Measurements from ENCODE around the gene HIPK2. TPM values are rescaled to one million over a fixed set of nuclear protein-coding genes. Genes with fewer than 3 reads are reported as not detected.
A peak's percentile ranks its signal among the peaks of the same experiment; 100 is the strongest.

HIPK2 gene
- total and polyA plus RNA-seq, 2 donors (not counting 3 experiments of a cell fraction or from before 2014, with no cell fraction given) = 9.0 to 43.8 TPM

DNA sequence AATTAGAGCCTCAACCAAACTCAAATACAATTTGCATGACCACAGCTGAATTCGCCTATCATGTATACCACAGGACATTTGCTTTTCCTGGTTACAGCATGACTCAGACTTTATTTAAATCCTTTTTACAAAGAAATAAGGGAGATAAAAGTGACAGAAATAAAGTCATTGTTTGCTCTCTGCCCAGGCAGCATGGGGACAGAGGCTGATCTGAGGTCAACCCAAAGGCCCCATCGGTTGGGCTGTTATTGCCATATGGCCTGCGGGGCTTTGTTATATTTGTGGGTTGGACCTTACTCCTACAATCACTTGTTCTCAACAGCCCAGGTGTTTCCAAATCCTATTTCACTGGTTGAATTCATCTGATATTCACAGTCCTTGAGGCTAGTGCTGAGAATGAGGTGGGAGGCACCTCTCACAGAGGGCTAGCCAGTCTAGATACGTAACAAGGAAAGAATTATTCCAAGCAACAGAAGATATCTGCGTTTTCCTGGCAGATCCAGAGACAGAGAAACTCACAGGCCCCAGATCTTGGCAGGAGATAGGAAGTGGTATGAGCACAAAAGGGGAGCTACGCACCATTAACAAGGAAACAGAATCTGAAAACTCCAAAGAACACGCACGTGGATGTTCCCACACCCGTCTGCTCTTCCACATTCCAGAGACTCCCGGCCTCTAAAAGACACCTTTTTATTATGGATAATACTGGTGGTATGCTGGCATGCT is 117.3 kb downstream of the HIPK2 start:
- Histone ChIP-seq H3K4me1 (ENCODE audit: control insufficient read depth, extremely low read depth, insufficient read depth, low read length) (peaks cover 9% of the 10 kb centered on the region), H3K4me2 (ENCODE audit: insufficient read depth, low read length) (no peak overlapping the region), H3K27me3 (ENCODE audit: control insufficient read depth in 2 of 2, insufficient read depth in 2 of 2, low read length in 2 of 2) (no peaks in the 10 kb centered on the region), H2AFZ (ENCODE audit: low read depth, low read length) (no peak overlapping the region), H3K9me3 (replicated peaks; ENCODE audit: control insufficient read depth, insufficient read depth, low read length) (no peaks in the 10 kb centered on the region), H4K20me1 (replicated peaks; ENCODE audit: control insufficient read depth, extremely low read depth, insufficient read depth, low read length) (no peaks in the 10 kb centered on the region), H3K4me3 (replicated peaks in 1 of 3; ENCODE audit: insufficient read depth in 1 of 3, low read depth in 1 of 3, low read length in 3 of 3) (no peak overlapping the region), H3K36me3 (ENCODE audit: control insufficient read depth in 2 of 2, extremely low read depth in 1 of 2, insufficient read depth in 2 of 2, low read length in 2 of 2) (no peaks in the 10 kb centered on the region), H3K9ac (replicated peaks; ENCODE audit: extremely low read depth, insufficient read depth, low read length) (no peak overlapping the region), H3K9me1 (replicated peaks; ENCODE audit: control insufficient read depth, extremely low read depth, insufficient read depth, low read length) (peaks cover 2% of the 10 kb centered on the region), H3K27ac (ENCODE audit: insufficient read depth, low read depth, low read length) (peak overlapping the region; percentile 32), H3K79me2 (ENCODE audit: control insufficient read depth, insufficient read depth, low read length) (peaks cover 56% of the 10 kb centered on the region)
- no peak for DNase-seq (ENCODE audit: low read depth, low spot score)
- TF ChIP-seq, protein P1, sequence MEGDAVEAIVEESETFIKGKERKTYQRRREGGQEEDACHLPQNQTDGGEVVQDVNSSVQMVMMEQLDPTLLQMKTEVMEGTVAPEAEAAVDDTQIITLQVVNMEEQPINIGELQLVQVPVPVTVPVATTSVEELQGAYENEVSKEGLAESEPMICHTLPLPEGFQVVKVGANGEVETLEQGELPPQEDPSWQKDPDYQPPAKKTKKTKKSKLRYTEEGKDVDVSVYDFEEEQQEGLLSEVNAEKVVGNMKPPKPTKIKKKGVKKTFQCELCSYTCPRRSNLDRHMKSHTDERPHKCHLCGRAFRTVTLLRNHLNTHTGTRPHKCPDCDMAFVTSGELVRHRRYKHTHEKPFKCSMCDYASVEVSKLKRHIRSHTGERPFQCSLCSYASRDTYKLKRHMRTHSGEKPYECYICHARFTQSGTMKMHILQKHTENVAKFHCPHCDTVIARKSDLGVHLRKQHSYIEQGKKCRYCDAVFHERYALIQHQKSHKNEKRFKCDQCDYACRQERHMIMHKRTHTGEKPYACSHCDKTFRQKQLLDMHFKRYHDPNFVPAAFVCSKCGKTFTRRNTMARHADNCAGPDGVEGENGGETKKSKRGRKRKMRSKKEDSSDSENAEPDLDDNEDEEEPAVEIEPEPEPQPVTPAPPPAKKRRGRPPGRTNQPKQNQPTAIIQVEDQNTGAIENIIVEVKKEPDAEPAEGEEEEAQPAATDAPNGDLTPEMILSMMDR (IDR thresholded peaks at IDR 0.05; ENCODE audit: extremely low read depth in 1 of 2, insufficient read depth in 1 of 2, low read depth in 1 of 2, low read length in 2 of 2) = no peak
- TF ChIP-seq, protein P2, sequence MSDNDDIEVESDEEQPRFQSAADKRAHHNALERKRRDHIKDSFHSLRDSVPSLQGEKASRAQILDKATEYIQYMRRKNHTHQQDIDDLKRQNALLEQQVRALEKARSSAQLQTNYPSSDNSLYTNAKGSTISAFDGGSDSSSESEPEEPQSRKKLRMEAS (IDR thresholded peaks at IDR 0.05; ENCODE audit: insufficient read depth, insufficient read length) = no peak
- TF ChIP-seq FOS (IDR thresholded peaks at IDR 0.05; ENCODE audit: borderline replicate concordance, insufficient read depth, low read length) (peak; percentile 34), JUN (IDR thresholded peaks at IDR 0.05; ENCODE audit: borderline replicate concordance, insufficient read depth, insufficient read length, low read depth) (no peak), GATA2 (IDR thresholded peaks at IDR 0.05; ENCODE audit: insufficient read depth, insufficient read length, low read depth, low read length) (no peak), MYC (IDR thresholded peaks at IDR 0.05; ENCODE audit: low read depth, low read length) (no peak), POLR2A (IDR thresholded peaks at IDR 0.05; ENCODE audit: low read depth, low read length) (no peak), EZH2 (IDR thresholded peaks at IDR 0.05; ENCODE audit: borderline replicate concordance, low read depth, low read length, severe bottlenecking) (no peak)
- BruUV-seq (replicated peaks) = no TSS peak
- peak; percentile 28 for FAIRE-seq
- intact Hi-C loops (cut with micrococcal nuclease) = no loop called here
- ChIA-PET CTCF (interaction anchor here (0.6 to 2.3 kb wide), 4 partner anchors 10 to 255 kb away, joined by 3 to 9 read pairs (median 3); no protein-coding TSS in a partner anchor), POLR2A (no interaction called here)
- dilution Hi-C loops (cut with MboI; ENCODE audit: extremely low pct_ligation_motif_present, low sequenced_read_pairs) = no loop called here

Data from endothelial cell of umbilical vein (primary cell).